ENCODE measurements around the gene CGGBP1. TPM values are rescaled to one million over a fixed set of nuclear protein-coding genes. Genes with fewer than 3 reads are reported as not detected.
"Not testable (repeated sequence)": the region's sequence is repeated elsewhere in the genome, so short reads cannot be mapped to it uniquely, and the experiment has no call there.

The CGGBP1 gene
- polyA plus RNA-seq, 6 donors from 2014 or later = 99.4 to 145 (median 132) TPM

DNA sequence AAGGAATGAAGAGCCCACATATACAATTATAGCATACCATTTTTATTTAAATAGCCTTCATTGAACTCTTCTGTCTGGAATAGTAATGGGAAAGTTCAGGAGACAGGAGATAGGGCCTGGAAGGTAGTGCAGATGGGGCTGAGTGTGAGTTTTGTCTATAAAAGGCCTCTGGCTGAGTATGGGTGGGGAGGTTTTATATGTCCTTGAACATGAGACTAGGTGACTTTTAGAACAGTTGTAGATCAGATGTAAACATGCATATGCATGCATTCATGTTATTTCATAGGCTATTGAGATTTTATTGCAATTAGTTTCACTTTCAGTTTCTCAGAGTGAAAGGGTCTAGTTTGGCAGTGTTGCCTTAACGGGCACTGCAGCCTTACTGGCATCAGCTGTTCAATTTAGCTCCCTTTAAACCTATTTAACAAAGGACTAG lies 27.1 kb downstream of the CGGBP1 start:
- Mint-ChIP-seq H3K27ac (peak overlapping the region in 5 of 6 donors; percentile 16 to 89 (median 62)), H3K36me3 (no peaks in the 10 kb centered on the region), H3K4me1 (peaks cover 18 to 27% (median 22%) of the 10 kb centered on the region in 3 donors), H3K27me3 (peaks cover 0 to 1% (median 0%) of the 10 kb centered on the region in 3 donors), H3K9me3 (no peaks in the 10 kb centered on the region), H3K4me3 (peak overlapping the region; percentile 61 to 92 (median 80))
- peak; percentile 33 for DNase-seq
- peak; percentile 85 to 91 for ATAC-seq (ENCODE audit: low read depth in 2 of 2)

DNA sequence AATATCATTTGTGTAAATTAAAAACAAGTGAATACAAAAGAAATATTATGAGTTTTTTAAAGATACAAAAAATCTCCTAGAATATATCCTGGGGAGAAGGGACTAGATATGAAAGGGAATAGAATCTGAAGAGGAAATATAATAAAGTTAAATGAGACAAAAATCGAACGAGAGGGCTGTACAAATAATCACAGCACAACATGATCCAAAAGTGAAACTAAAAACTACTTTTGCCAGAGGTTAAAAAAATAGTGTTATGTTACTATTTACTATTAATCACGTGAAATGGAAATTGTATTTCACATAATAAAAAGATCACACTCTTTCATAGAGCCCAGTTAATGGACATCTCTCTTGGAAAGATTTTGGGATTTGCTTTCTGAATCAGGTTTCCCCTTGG lies 28.6 kb downstream of the CGGBP1 start:
- peaks cover 18 to 27% (median 22%) of the 10 kb centered on the region in 3 donors for H3K4me1 Mint-ChIP-seq
- peak overlapping the region; percentile 26 to 60 (median 52) for H3K4me3 Mint-ChIP-seq
- H3K9me3 Mint-ChIP-seq = peaks cover 0 to 3% (median 0%) of the 10 kb centered on the region in 7 donors
- no peaks in the 10 kb centered on the region for H3K36me3 Mint-ChIP-seq
- no peak for DNase-seq
- no peaks in the 10 kb centered on the region for H3K27me3 Mint-ChIP-seq
- H3K27ac Mint-ChIP-seq = peak overlapping the region in 3 of 6 donors; percentile 15 to 86 (median 65)
- ATAC-seq (ENCODE audit: low read depth in 2 of 2) = no peak

DNA sequence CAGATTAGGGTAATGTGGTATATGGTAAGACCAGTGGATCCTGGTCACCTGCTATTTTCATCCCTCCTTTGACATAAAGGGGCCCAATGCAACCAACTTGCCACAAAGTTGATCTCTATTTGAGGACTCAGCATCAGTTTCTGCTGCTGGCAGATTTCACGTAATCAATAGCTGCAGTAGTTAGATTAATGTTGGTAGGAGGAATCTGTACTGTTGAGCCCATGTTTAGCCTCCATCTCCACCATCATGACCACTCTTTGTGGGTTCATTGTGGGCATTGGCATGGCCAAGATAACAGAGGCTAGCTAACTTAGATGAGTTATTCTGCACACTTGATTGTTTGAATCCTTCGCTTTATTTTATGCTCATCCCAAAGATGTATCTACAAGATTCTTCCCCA lies 29.9 kb downstream of the CGGBP1 start:
- no peaks in the 10 kb centered on the region for H3K27me3 Mint-ChIP-seq
- no peak overlapping the region for H3K4me3 Mint-ChIP-seq
- ATAC-seq (ENCODE audit: low read depth in 2 of 2) (no peak), DNase-seq (no peak)
- H3K36me3 Mint-ChIP-seq = no peaks in the 10 kb centered on the region
- peaks cover 0 to 3% (median 0%) of the 10 kb centered on the region in 7 donors for H3K9me3 Mint-ChIP-seq
- H3K4me1 Mint-ChIP-seq = peaks cover 18 to 24% (median 22%) of the 10 kb centered on the region in 3 donors
- H3K27ac Mint-ChIP-seq = no peak overlapping the region

DNA sequence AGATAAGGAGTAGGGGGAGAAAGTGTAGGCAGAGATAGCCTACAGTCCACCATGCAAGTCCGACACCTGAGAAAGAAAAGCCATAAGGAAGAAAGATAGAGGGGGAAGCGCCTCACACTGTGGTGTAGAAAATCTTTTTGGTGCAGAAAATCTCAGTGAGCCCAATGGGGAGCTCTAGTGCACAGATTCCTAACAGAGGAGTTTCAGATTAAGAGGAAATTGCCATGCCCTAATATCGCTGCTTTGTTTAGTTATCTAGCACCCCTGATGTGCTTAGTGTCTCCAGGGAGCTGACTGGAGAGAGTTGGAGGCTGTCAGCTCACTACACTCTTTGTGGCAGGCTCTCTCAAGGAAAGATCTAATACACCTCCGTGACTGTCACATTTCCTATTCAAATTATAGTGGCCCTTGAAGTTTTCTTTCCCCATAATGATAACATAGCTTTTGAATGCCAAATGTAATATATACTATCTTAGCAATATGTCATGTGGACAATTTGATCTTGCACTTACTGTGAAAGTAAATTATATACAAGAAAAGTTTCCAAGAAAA lies 33.7 kb downstream of the CGGBP1 start:
- H3K27ac Mint-ChIP-seq = peak overlapping the region in 1 of 6 donors; percentile 5
- no peak overlapping the region for H3K4me3 Mint-ChIP-seq
- DNase-seq (no peak), ATAC-seq (ENCODE audit: low read depth in 2 of 2) (no peak)
- H3K27me3 Mint-ChIP-seq = no peaks in the 10 kb centered on the region
- peaks cover 0 to 3% (median 0%) of the 10 kb centered on the region in 7 donors for H3K9me3 Mint-ChIP-seq
- peaks cover 2 to 8% (median 7%) of the 10 kb centered on the region in 3 donors for H3K4me1 Mint-ChIP-seq
- H3K36me3 Mint-ChIP-seq = no peaks in the 10 kb centered on the region

DNA sequence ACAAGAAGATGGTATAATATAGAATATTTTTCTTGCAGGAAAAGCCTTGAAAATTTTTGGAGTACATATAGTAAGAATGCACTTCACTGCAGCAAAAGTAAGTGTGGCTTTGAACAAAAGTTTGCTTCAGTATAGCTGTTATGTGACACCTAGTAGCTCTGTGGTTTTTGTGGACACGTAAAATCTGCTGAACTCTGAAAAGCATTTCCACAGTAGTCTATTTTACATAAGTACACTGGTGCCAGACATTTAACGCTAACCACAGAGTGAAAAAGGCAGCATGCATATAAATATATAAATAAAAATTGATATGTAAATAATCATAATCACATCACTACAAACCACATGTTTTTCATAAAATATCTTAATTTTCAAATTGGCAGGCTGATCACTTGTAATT lies 39.8 kb downstream of the CGGBP1 start:
- DNase-seq (no peak), ATAC-seq (ENCODE audit: low read depth in 2 of 2) (no peak)
- H3K9me3 Mint-ChIP-seq = no peaks in the 10 kb centered on the region
- H3K27ac Mint-ChIP-seq = no peak overlapping the region
- no peaks in the 10 kb centered on the region for H3K4me1 Mint-ChIP-seq
- peaks cover 0 to 17% (median 9%) of the 10 kb centered on the region in 3 donors for H3K27me3 Mint-ChIP-seq
- no peak overlapping the region for H3K4me3 Mint-ChIP-seq
- H3K36me3 Mint-ChIP-seq = no peaks in the 10 kb centered on the region

DNA sequence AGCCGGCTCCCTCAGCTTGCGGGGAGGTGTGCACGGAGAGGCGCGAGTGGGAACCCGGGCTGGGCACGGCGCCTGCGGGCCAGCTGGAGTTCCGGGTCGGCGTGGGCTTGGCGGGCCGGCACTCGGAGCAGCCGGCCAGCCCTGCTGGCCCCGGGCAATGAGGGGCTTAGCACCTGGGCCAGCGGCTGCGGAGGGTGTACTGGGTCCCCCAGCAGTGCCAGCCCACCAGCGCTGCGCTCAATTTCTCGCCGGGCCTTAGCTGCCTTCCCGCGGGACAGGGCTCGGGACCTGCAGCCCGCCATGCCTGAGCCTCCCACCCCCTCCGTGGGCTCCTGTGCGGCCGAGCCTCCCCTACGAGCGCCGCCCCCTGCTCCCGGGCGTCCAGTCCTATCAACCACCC lies 43.1 kb downstream of the CGGBP1 start:
- not testable (repeated sequence) for H3K9me3 Mint-ChIP-seq; H3K36me3 Mint-ChIP-seq; H3K27ac Mint-ChIP-seq; H3K4me3 Mint-ChIP-seq; DNase-seq; H3K4me1 Mint-ChIP-seq; ATAC-seq (ENCODE audit: low read depth in 2 of 2)
- H3K27me3 Mint-ChIP-seq = peaks cover 0 to 17% (median 9%) of the 10 kb centered on the region in 3 donors

DNA sequence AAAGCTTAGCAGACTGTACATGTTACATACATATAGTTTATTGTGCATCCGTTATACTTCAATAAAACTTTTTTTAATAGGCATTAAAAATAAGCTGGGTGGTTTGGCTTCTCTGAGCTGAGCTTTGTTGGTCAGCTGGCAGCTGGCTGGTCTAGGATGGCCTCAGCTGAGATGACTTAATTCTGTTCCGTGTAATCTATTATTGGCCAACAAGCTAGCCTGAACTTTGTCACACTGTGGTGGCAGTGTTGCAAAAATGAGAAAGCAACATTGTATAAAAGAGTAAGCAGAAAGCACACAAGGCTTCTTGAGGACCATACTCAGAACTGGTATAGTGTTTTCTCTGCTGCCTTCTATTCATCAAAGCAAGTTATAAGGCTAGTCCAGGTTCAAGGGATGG lies 45.2 kb downstream of the CGGBP1 start:
- H3K4me1 Mint-ChIP-seq = peaks cover 6 to 10% (median 8%) of the 10 kb centered on the region in 3 donors

DNA sequence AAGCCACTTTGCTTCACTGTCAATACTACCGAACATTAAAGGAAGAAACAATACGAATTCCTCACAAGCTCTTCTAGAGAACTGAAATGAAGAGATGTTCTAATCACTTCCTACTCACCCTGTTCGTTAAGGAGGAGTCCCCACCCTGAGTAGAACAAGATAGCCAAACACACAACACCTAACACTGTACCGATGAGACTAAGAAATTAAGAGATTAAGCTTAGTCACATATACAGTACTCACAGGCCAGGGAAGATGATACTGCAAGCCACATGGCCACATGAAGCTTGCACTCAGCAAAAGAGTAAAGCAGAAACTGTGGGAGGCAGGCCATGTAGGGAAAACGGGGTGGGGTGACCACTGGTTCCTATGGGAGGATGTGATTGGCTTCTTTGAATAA lies 48.0 kb downstream of the CGGBP1 start:
- DNase-seq (no peak), ATAC-seq (ENCODE audit: low read depth in 2 of 2) (no peak)
- Mint-ChIP-seq H3K4me1 (peaks cover 7 to 12% (median 12%) of the 10 kb centered on the region in 3 donors), H3K9me3 (no peaks in the 10 kb centered on the region), H3K27ac (no peak overlapping the region), H3K36me3 (no peaks in the 10 kb centered on the region), H3K27me3 (no peaks in the 10 kb centered on the region), H3K4me3 (no peak overlapping the region)

More for the DNA sequence above, 45.2 kb downstream of the CGGBP1 start:
- Mint-ChIP-seq H3K9me3 (no peaks in the 10 kb centered on the region), H3K27me3 (peaks cover 0 to 17% (median 9%) of the 10 kb centered on the region in 3 donors), H3K36me3 (no peaks in the 10 kb centered on the region), H3K4me3 (no peak overlapping the region), H3K27ac (no peak overlapping the region)
- DNase-seq = no peak
- no peak for ATAC-seq (ENCODE audit: low read depth in 2 of 2)

DNA sequence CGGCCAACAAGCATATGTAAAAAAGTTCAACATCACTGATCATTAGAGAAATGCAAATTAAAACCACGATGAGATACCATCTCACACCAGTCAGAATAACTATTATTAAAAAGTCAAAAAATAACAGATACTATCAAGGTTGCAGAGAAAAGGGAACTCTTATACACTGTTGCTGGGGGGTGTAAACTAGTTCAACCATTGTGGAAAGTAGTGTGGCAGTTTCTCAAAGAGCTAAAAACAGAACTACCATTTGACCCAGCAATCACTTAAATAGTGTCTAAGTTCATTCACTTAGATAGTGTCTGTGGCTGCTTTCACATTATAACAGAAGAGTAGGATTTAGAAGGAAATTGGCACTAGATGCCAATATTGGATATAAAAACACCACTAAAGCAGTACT lies 49.7 kb downstream of the CGGBP1 start:
- Mint-ChIP-seq H3K4me3 (no peak overlapping the region), H3K9me3 (no peaks in the 10 kb centered on the region), H3K36me3 (no peaks in the 10 kb centered on the region), H3K27ac (peak overlapping the region in 1 of 6 donors; percentile 33), H3K4me1 (peaks cover 7 to 12% (median 12%) of the 10 kb centered on the region in 3 donors), H3K27me3 (no peaks in the 10 kb centered on the region)
- DNase-seq (no peak), ATAC-seq (ENCODE audit: low read depth in 2 of 2) (no peak)

DNA sequence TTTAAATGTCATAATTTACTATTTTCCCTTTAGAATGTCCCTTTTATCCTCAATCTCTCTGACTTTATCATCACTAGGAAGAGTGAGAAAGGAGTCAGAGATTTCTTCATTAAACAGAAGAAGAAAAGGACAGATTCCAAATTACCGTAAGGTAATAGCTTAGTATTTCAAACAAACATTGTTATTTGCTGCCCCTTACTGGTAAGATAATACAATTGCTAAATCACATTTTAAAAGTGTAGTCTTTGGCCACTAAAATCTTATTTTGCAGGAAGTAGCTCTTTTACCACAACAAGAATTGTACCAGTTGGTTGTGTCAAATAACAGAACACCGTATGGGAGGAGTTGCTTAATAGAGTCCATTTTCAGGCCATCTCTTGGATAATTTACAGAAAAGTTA lies 53.7 kb downstream of the CGGBP1 start:
- ATAC-seq (ENCODE audit: low read depth in 2 of 2) (peak; percentile 64 to 75), DNase-seq (peak; percentile 39)
- Mint-ChIP-seq H3K4me3 (no peak overlapping the region), H3K36me3 (no peaks in the 10 kb centered on the region), H3K27me3 (no peaks in the 10 kb centered on the region), H3K27ac (no peak overlapping the region), H3K4me1 (peaks cover 11 to 12% (median 12%) of the 10 kb centered on the region in 3 donors), H3K9me3 (no peaks in the 10 kb centered on the region)

DNA sequence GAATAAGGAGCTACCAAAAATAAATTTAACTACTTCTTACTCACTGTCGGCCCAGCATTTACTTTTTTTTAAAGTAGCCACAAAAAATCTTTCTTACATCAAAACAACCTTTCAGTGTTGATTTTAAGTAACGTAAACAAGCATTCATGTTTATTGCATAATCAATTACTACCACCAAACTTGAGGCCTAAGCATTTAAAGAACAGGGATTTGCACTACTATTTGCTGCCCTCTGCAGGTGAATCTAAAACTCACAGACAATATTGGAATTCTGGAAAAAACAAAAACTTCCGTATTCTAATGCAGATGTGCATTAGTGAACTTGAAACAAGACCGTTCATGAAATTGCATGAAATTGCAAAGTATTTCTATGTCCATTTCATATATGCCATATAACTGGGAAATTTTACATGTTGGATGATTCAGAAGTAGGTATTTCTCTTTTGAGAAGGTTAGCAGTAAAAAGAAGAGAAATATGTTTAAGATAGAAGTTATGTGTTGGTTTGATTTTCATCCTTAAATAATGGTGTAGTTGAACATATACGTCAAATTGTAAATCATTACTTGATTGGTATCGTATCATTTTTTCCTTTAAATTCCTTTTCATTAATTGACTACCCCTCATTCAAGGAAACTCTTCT lies 55.6 kb downstream of the CGGBP1 start:
- H3K27ac Mint-ChIP-seq = no peak overlapping the region

DNA sequence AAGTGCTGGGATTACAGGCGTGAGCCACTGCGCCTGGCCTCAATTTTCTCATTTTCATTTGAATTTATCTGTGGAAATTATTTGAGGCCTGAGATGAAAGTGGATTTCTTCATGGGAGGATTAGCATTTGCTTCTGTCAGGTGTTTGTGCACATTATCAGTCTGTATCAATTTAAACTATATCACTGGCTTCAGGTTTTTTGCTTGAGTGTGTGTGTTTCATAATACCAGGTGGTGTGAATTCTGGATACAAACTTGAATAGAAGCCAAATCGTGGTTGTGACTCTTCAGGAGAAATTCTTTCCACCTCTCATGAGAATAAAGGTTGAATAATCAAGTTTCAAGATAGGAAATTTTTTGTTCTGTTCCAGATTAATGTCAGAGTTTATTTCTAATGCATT lies 56.4 kb downstream of the CGGBP1 start:
- Mint-ChIP-seq H3K36me3 (no peaks in the 10 kb centered on the region), H3K9me3 (no peaks in the 10 kb centered on the region), H3K27ac (no peak overlapping the region), H3K27me3 (no peaks in the 10 kb centered on the region), H3K4me1 (peaks cover 8 to 11% (median 11%) of the 10 kb centered on the region in 3 donors), H3K4me3 (no peak overlapping the region)
- ATAC-seq (ENCODE audit: low read depth in 2 of 2) (no peak), DNase-seq (no peak)

More for the DNA sequence above, 55.6 kb downstream of the CGGBP1 start:
- no peaks in the 10 kb centered on the region for H3K36me3 Mint-ChIP-seq
- H3K4me3 Mint-ChIP-seq = peak overlapping the region in 1 of 8 donors; percentile 0
- H3K9me3 Mint-ChIP-seq = no peaks in the 10 kb centered on the region
- DNase-seq (peak; percentile 44), ATAC-seq (ENCODE audit: low read depth in 2 of 2) (peak; percentile 46 to 49)
- peaks cover 1 to 6% (median 4%) of the 10 kb centered on the region in 3 donors for H3K4me1 Mint-ChIP-seq
- no peaks in the 10 kb centered on the region for H3K27me3 Mint-ChIP-seq
